ENCODE measurements around the gene CA12.

- TF ChIP-seq CTCF (IDR thresholded peaks at IDR 0.05) (no peak), POLR2A (IDR thresholded peaks at IDR 0.05) (peak in 1 of 2 donors; percentile 53)
These were observed 104.4 kb downstream of the CA12 start, which contains the start of gene APH1B for GRCh38 chr15:63277038-63277892.
